Measurements from ENCODE around the gene FH.

The FH gene

GRCh38 chr1:241519308-241520079 lies at the start of gene FH:
FH (minus strand) TSS chr1:241519755; CDS start chr1:241519722, 33 bp downstream.
- DNase-seq (ENCODE audit: low read depth in 2 of 2), result peak; percentile 84 to 92

- no peak for DNase-seq (ENCODE audit: low read depth in 2 of 2)
Observed at GRCh38 chr1:241560849-241561187, 41.3 kb upstream of the FH start.

GRCh38 chr1:241560146-241560848 lies 40.7 kb upstream of the FH start:
- no peak for DNase-seq (ENCODE audit: low read depth in 2 of 2)

GRCh38 chr1:241557551-241558193 lies 38.1 kb upstream of the FH start:
- no peak for DNase-seq (ENCODE audit: low read depth in 2 of 2)

- no peak for DNase-seq (ENCODE audit: low read depth in 2 of 2)
Observed at GRCh38 chr1:241557031-241557430, 37.5 kb upstream of the FH start.

GRCh38 chr1:241555526-241555925 lies 36.0 kb upstream of the FH start:
- DNase-seq (ENCODE audit: low read depth in 2 of 2), result no peak

- no peak for DNase-seq (ENCODE audit: low read depth in 2 of 2)
Observed at GRCh38 chr1:241553886-241554592, 34.5 kb upstream of the FH start.

GRCh38 chr1:241551759-241552638 lies 32.4 kb upstream of the FH start:
- DNase-seq (ENCODE audit: low read depth in 2 of 2), result peak; percentile 38 to 41

GRCh38 chr1:241550318-241550717 lies 30.8 kb upstream of the FH start:
- no peak for DNase-seq (ENCODE audit: low read depth in 2 of 2)

GRCh38 chr1:241548008-241548407 lies 28.5 kb upstream of the FH start:
- DNase-seq (ENCODE audit: low read depth in 2 of 2), result no peak

GRCh38 chr1:241542199-241542907 lies 22.8 kb upstream of the FH start:
- no peak for DNase-seq (ENCODE audit: low read depth in 2 of 2)

- DNase-seq (ENCODE audit: low read depth in 2 of 2), result no peak
Observed at GRCh38 chr1:241536969-241537368, 17.4 kb upstream of the FH start.

GRCh38 chr1:241536304-241536703 lies 16.7 kb upstream of the FH start:
- DNase-seq (ENCODE audit: low read depth in 2 of 2), result no peak

GRCh38 chr1:241533326-241534115 lies 14.0 kb upstream of the FH start:
- no peak for DNase-seq (ENCODE audit: low read depth in 2 of 2)

GRCh38 chr1:241532864-241533263 lies 13.3 kb upstream of the FH start:
- no peak for DNase-seq (ENCODE audit: low read depth in 2 of 2)

GRCh38 chr1:241532162-241532531 lies 12.6 kb upstream of the FH start, which contains the start of gene KMO:
KMO (plus strand) TSS chr1:241532378; CDS start chr1:241532445, 67 bp downstream.
- no peak for DNase-seq (ENCODE audit: low read depth in 2 of 2)

GRCh38 chr1:241531195-241532161 lies 11.9 kb upstream of the FH start:
- no peak for DNase-seq (ENCODE audit: low read depth in 2 of 2)

- no peak for DNase-seq (ENCODE audit: low read depth in 2 of 2)
Observed at GRCh38 chr1:241527146-241527545, 7.6 kb upstream of the FH start.

- no peak for DNase-seq (ENCODE audit: low read depth in 2 of 2)
Observed at GRCh38 chr1:241525026-241525425, 5.5 kb upstream of the FH start.
